Thymus (tissue), 14 donors: ENCODE results near the gene SLC38A6. TPM values are rescaled to one million over a fixed set of nuclear protein-coding genes. Genes with fewer than 3 reads are reported as not detected.

Experiments
- DNase-seq, 9 donors: peaks; one replicate each; pipeline ENCODE4 v3.0.0-alpha.2; 2013; ENCODE audit warnings: low spot score in 9 of 9, low read depth in 6 of 9, missing footprints in 1 of 9
- H3K27ac ChIP-seq, 2 donors: one replicate each; pipeline ENCODE4 v1.5.1; 2013; ENCODE audit warnings: control low read depth in 1 of 2, low read depth in 1 of 2, low read length in 1 of 2, mild to moderate bottlenecking in 1 of 2, moderate library complexity in 1 of 2
- H3K27me3 ChIP-seq, 2 donors: one replicate each; pipeline ENCODE4 v1.5.1; 2013; ENCODE audit warnings: low read length in 1 of 2; ENCODE audit not compliant: control insufficient read depth in 2 of 2, insufficient read depth in 1 of 2
- H3K36me3 ChIP-seq, 2 donors: one replicate each; pipeline ENCODE4 v1.5.1; 2013; ENCODE audit warnings: low read length in 1 of 2, mild to moderate bottlenecking in 1 of 2, moderate library complexity in 1 of 2; ENCODE audit not compliant: control insufficient read depth in 2 of 2, insufficient read depth in 2 of 2
- H3K4me1 ChIP-seq, 2 donors: one replicate each; pipeline ENCODE4 v1.5.1; 2013; ENCODE audit warnings: low read length in 2 of 2; ENCODE audit not compliant: control insufficient read depth in 2 of 2, insufficient read depth in 2 of 2
- H3K4me3 ChIP-seq, 2 donors: one replicate each; pipeline ENCODE4 v1.5.1; 2013; ENCODE audit warnings: low read length in 2 of 2, control low read depth in 1 of 2, mild to moderate bottlenecking in 1 of 2
- H3K9me3 ChIP-seq, 2 donors: one replicate each; pipeline ENCODE4 v1.5.1; 2013; ENCODE audit warnings: low read length in 1 of 2, mild to moderate bottlenecking in 1 of 2; ENCODE audit not compliant: control insufficient read depth in 2 of 2, insufficient read depth in 1 of 2
- WGBS: extraction: QIAGEN DNeasy Blood & Tissue Kit; methylation state at CpG from one replicate; pipeline ENCODE4 v1.1.7; 2013; 5-methylcytosine and 5-hydroxymethylcytosine counted together
- long read RNA-seq, 10 donors: transcript quantifications; one replicate each; lab custom pipeline, GENCODE V29; 2026
- polyA plus RNA-seq: library from polyadenylated mRNA; stranded (reverse); fragments of 200-250 nt; gene quantifications from one replicate; pipeline ENCODE4 v1.2.3, GENCODE V29; 2013
- total RNA-seq: library from RNA; stranded (reverse); fragments of 120-200 nt; gene quantifications from one replicate; pipeline ENCODE4 v1.2.4, GENCODE V29; 2013
- donor health status: healthy.

SLC38A6 gene
- total RNA-seq, result 10.1 TPM
- 27.0 TPM for polyA plus RNA-seq
- long read RNA-seq, donor 1, partial matches to known transcripts, result 0 of 1 reads
- long read RNA-seq, donor 1, other reads (novel, unspliced or antisense), result 0 of 1 reads
- long read RNA-seq, donor 2, result 0 reads
- long read RNA-seq, donor 3, partial matches to known transcripts, result 0 of 1 reads
- long read RNA-seq, donor 3, other reads (novel, unspliced or antisense), result 0 of 1 reads
- long read RNA-seq, donor 4, partial matches to known transcripts, result 0 of 1 reads
- long read RNA-seq, donor 4, other reads (novel, unspliced or antisense), result 0 of 1 reads
- long read RNA-seq, donor 5, partial matches to known transcripts, result 0 of 2 reads
- long read RNA-seq, donor 5, other reads (novel, unspliced or antisense), result 0 of 2 reads
- long read RNA-seq, donor 6, partial matches to known transcripts, result 0 of 1 reads
- long read RNA-seq, donor 6, other reads (novel, unspliced or antisense), result 0 of 1 reads
- long read RNA-seq, donor 7, partial matches to known transcripts, result 0 of 1 reads
- long read RNA-seq, donor 7, other reads (novel, unspliced or antisense), result 0 of 1 reads
- long read RNA-seq, donor 8, result 0 reads
- long read RNA-seq, donor 9, partial matches to known transcripts, result 0 of 1 reads
- long read RNA-seq, donor 9, other reads (novel, unspliced or antisense), result 0 of 1 reads
- long read RNA-seq, donor 10, result 0 reads

DNA sequence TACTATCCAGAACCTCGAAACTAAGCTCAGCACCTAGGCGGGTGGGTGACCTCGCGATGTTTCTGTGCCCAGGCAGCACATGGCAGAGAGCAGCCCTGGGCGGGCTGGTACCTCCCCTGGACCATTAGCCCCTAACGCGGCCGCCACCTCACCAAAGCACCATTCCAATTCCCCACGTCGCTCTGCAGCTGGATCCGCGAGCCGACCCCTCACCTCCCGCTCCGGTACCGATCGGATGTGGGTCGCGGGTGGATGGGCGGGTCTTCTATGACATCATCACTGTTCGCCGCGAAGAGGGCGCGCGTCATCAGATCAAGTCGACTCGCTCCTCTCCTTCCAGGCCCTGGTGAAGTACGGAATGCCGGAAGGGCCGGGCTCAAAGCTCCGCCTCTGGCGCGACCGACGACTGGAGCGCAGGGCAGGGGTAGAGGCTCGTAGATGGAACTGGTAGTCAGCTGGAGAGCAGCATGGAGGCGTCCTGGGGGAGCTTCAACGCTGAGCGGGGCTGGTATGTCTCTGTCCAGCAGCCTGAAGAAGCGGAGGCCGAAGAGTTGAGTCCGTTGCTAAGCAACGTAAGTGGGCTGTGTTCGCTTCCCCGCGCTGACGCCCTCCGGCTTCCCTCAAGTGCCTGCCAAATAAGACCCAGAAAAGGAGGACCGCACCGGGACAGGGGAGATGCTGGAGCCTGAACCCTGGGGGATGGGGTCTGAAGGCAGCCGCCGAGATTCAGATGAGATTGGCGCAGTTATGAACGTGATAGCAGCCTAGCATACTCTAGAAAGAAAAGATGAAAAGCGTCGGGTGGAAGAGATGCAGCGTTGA is at the start of gene SLC38A6, which contains the start of gene TRMT5:
SLC38A6 (plus strand) TSS at position 435 of the 822 bp plus-strand sequence; CDS start at position 468, 33 bp downstream.
TRMT5 (minus strand) TSS at position 269 of the 822 bp plus-strand sequence; CDS start at position 163, 106 bp downstream.
- Histone ChIP-seq H3K9me3 (no peaks in the 10 kb centered on the region), H3K4me3 (peak within 1 kb of the TSS; percentile 76 to 93), H3K36me3 (peaks cover 3 to 5% of the 10 kb centered on the region in 2 donors), H3K27me3 (no peaks in the 10 kb centered on the region), H3K27ac (peak within 1 kb of the TSS; percentile 83 to 84), H3K4me1 (peaks cover 7 to 16% of the 10 kb centered on the region in 2 donors)
- peak; percentile 63 to 93 (median 86) for DNase-seq
- under 1% methylated on average over 59 of the region's 59 CpGs for WGBS

DNA sequence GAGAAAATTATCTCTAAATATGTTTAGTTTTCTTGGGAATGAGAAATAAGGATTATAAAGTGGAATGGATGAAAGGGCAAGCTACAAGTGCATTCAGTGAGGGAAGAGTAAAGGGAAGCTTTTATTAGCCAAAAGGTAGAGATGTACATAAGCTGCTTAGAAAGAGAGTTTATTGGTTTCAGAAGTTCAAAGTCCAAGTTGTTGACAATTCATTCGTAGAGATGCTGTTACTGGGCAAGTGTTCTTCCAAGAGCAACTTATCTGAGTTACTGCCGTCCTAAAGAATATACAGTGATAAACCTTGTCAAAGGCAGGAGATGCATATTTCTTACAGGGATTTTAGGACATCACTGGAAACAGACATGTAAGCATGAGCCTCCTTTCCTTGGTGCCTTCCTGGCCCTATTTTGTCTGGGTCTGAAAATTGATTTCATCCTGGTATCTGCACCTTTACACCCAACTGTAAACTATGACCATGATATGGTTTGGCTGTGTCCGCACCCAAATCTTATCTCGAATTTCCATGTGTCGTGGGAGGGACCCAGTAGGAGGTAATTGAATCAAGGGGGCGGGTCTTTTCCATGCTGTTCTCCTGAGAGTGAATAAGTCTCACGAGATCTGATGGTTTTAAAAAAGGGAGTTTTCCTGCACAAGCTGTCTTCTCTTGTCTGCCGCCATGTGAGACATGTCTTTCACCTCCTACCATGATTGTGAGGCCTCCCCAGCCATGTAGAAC is 47.0 kb upstream of the SLC38A6 start:
- no peak for DNase-seq
- Histone ChIP-seq H3K9me3 (no peaks in the 10 kb centered on the region), H3K4me1 (no peaks in the 10 kb centered on the region), H3K4me3 (no peak overlapping the region), H3K27me3 (no peaks in the 10 kb centered on the region), H3K27ac (no peak overlapping the region), H3K36me3 (no peaks in the 10 kb centered on the region)
- 98% methylated on average over 8 of the region's 8 CpGs for WGBS

DNA sequence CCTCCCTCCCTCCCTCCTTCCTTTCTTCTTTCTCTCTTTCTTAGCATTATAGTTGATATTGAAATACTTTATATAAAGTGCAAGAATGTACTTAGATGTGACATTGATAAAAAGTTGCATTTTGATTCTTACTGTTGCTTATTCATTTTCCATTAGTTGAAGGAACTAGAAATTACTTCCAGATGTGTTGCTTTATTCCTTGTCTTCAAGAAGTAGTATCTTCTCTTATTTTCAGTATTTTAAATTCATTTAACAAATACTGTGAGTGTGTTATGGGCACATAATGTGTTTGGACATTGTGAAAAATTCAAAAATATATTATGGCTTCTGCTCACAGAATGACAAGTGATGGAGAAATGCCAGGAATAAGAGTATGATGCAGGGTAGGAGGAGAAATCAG is 45.7 kb upstream of the SLC38A6 start:
- DNase-seq, result no peak
- no peaks in the 10 kb centered on the region for H3K4me1 ChIP-seq
- H3K27ac ChIP-seq, result no peak overlapping the region

GRCh38 chr14:60943637-60944032 is 37.4 kb upstream of the SLC38A6 start:
- Histone ChIP-seq H3K4me3 (no peak overlapping the region), H3K9me3 (no peaks in the 10 kb centered on the region), H3K27me3 (no peaks in the 10 kb centered on the region), H3K36me3 (no peaks in the 10 kb centered on the region), H3K27ac (no peak overlapping the region), H3K4me1 (no peaks in the 10 kb centered on the region)
- no peak for DNase-seq
- 100% methylated on average over 1 of the region's 1 CpG for WGBS

More for the DNA sequence above, 45.7 kb upstream of the SLC38A6 start:
- H3K27me3 ChIP-seq, result no peaks in the 10 kb centered on the region
- no peaks in the 10 kb centered on the region for H3K9me3 ChIP-seq
- no peak overlapping the region for H3K4me3 ChIP-seq
- no peaks in the 10 kb centered on the region for H3K36me3 ChIP-seq

- WGBS, result 95% methylated on average over 4 of the region's 4 CpGs
- Histone ChIP-seq H3K4me3 (no peak overlapping the region), H3K36me3 (no peaks in the 10 kb centered on the region), H3K9me3 (no peaks in the 10 kb centered on the region), H3K27me3 (no peaks in the 10 kb centered on the region), H3K4me1 (no peaks in the 10 kb centered on the region), H3K27ac (no peak overlapping the region)
- DNase-seq, result no peak
These were observed 36.8 kb upstream of the SLC38A6 start for GRCh38 chr14:60944204-60944603.

- Histone ChIP-seq H3K4me3 (no peak overlapping the region), H3K27me3 (no peaks in the 10 kb centered on the region), H3K9me3 (no peaks in the 10 kb centered on the region), H3K4me1 (no peaks in the 10 kb centered on the region), H3K36me3 (no peaks in the 10 kb centered on the region), H3K27ac (no peak overlapping the region)
- 90% methylated on average over 1 of the region's 1 CpG for WGBS
- DNase-seq, result no peak
These were observed 35.1 kb upstream of the SLC38A6 start for GRCh38 chr14:60945984-60946383.

GRCh38 chr14:60946773-60947172 is 34.3 kb upstream of the SLC38A6 start:
- Histone ChIP-seq H3K4me1 (no peaks in the 10 kb centered on the region), H3K27me3 (no peaks in the 10 kb centered on the region), H3K27ac (no peak overlapping the region), H3K4me3 (no peak overlapping the region), H3K9me3 (no peaks in the 10 kb centered on the region), H3K36me3 (no peaks in the 10 kb centered on the region)
- no peak for DNase-seq
- 99% methylated on average over 3 of the region's 3 CpGs for WGBS

DNA sequence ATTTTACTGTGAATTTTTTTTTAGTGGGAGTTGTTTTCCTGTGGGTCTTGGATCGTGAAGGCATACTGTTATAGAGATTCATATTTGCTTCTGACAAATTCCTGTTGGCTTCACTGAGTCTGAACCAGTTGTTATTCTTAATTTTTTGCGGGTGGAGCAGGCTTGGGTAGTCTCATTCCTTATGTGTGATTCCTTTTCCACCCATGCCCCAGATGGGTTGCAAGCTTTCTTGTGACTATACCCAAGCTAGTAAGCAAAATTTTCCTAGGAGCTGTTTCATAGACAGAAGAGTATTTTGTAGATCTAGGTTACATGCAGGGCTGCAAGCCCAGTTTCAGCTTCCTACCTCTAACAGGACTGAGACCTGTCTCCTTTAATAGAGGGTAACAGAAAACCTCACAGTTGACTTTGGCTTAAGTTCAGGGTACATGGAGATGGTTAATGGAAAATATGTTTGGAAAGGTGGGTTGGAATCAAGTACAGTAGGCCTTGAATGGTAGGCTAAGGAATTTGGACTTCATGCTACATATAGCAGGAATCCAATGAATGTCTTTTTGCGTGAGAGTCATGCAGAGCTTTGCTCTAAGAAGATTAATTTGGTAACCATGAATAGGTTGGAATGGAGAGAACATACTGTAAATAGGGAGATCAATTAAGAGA is 29.1 kb upstream of the SLC38A6 start:
- DNase-seq, result no peak
- Histone ChIP-seq H3K9me3 (no peaks in the 10 kb centered on the region), H3K36me3 (no peaks in the 10 kb centered on the region), H3K4me3 (no peak overlapping the region), H3K27ac (no peak overlapping the region), H3K4me1 (no peaks in the 10 kb centered on the region), H3K27me3 (no peaks in the 10 kb centered on the region)
- WGBS, result 62% methylated on average over 3 of the region's 3 CpGs
